Stimulated activated effector memory CD8-positive, alpha-beta T cell treated with anti-CD3 and anti-CD28 coated beads, Interleukin-12 subunit alpha, Interleukin-12 subunit beta, amount 100 ng/mL, for 72 hours (primary cell): ENCODE results near the gene PGD.
"Not testable (repeated sequence)": the region's sequence is repeated elsewhere in the genome, so short reads cannot be mapped to it uniquely, and the experiment has no call there.

ENCODE experiments used
- ATAC-seq: fragments of 150-1000 bp; cut with Tn5 transposase; 2 replicates; pipeline ENCODE4 v1.10.0; 2021
- DNase-seq, 2 donors: peaks; one replicate each; pipeline ENCODE4 v3.0.0; 2021 to 2022; ENCODE audit warnings: low spot score in 2 of 2
- H3K27ac Mint-ChIP-seq: one replicate; pipeline ENCODE4 v1.8.0; 2022; ENCODE audit warnings: mild to moderate bottlenecking, mixed read lengths
- H3K36me3 Mint-ChIP-seq: one replicate; pipeline ENCODE4 v1.8.0; 2022; ENCODE audit warnings: mild to moderate bottlenecking, mixed read lengths
- H3K4me1 Mint-ChIP-seq: one replicate; pipeline ENCODE4 v1.8.0; 2022; ENCODE audit warnings: mixed read lengths
- H3K4me3 Mint-ChIP-seq: one replicate; pipeline ENCODE4 v1.8.0; 2022; ENCODE audit warnings: mild to moderate bottlenecking, mixed read lengths
- H3K9me3 Mint-ChIP-seq: one replicate; pipeline ENCODE4 v1.8.0; 2022; ENCODE audit warnings: mixed read lengths

Gene PGD

GRCh38 chr1:10419351-10419750 is 20.5 kb downstream of the PGD start:
- no peak for DNase-seq
- Mint-ChIP-seq H3K36me3 (peaks cover 71% of the 10 kb centered on the region), H3K4me3 (no peak overlapping the region), H3K4me1 (peaks cover 6% of the 10 kb centered on the region), H3K27ac (peak overlapping the region; percentile 71), H3K9me3 (no peaks in the 10 kb centered on the region)
- no peak for ATAC-seq

- Mint-ChIP-seq H3K9me3 (no peaks in the 10 kb centered on the region), H3K27ac (no peak overlapping the region), H3K4me1 (no peaks in the 10 kb centered on the region), H3K4me3 (no peak overlapping the region), H3K36me3 (peaks cover 49% of the 10 kb centered on the region)
- ATAC-seq (no peak), DNase-seq (no peak)
Measured at GRCh38 chr1:10421637-10422036, 22.8 kb downstream of the PGD start.

- no peak for ATAC-seq
Measured at GRCh38 chr1:10424034-10424433, 25.2 kb downstream of the PGD start.

GRCh38 chr1:10424651-10425050 is 25.8 kb downstream of the PGD start:
- Mint-ChIP-seq H3K9me3 (no peaks in the 10 kb centered on the region), H3K4me1 (peaks cover under 1% of the 10 kb centered on the region), H3K36me3 (peaks cover 19% of the 10 kb centered on the region), H3K27ac (no peak overlapping the region), H3K4me3 (no peak overlapping the region)
- ATAC-seq: no peak
- no peak for DNase-seq

More at GRCh38 chr1:10424034-10424433, 25.2 kb downstream of the PGD start:
- peaks cover 25% of the 10 kb centered on the region for H3K36me3 Mint-ChIP-seq
- no peaks in the 10 kb centered on the region for H3K4me1 Mint-ChIP-seq
- no peak overlapping the region for H3K4me3 Mint-ChIP-seq
- no peaks in the 10 kb centered on the region for H3K9me3 Mint-ChIP-seq
- no peak for DNase-seq
- no peak overlapping the region for H3K27ac Mint-ChIP-seq

GRCh38 chr1:10425826-10426534 is 27.1 kb downstream of the PGD start:
- ATAC-seq: not testable (repeated sequence)
- H3K36me3 Mint-ChIP-seq: peaks cover 18% of the 10 kb centered on the region

GRCh38 chr1:10426535-10426848 is 27.6 kb downstream of the PGD start:
- DNase-seq, H3K9me3 Mint-ChIP-seq, H3K4me3 Mint-ChIP-seq, H3K4me1 Mint-ChIP-seq, ATAC-seq, H3K27ac Mint-ChIP-seq: not testable (repeated sequence)
- peaks cover 18% of the 10 kb centered on the region for H3K36me3 Mint-ChIP-seq

More at GRCh38 chr1:10425826-10426534, 27.1 kb downstream of the PGD start:
- not testable (repeated sequence) for DNase-seq, H3K9me3 Mint-ChIP-seq, H3K27ac Mint-ChIP-seq, H3K4me1 Mint-ChIP-seq, H3K4me3 Mint-ChIP-seq

GRCh38 chr1:10428984-10429383 is 30.1 kb downstream of the PGD start:
- ATAC-seq (no peak), DNase-seq (no peak)
- H3K36me3 Mint-ChIP-seq: peaks cover 19% of the 10 kb centered on the region
- H3K4me3 Mint-ChIP-seq: peak overlapping the region; percentile 81
- no peaks in the 10 kb centered on the region for H3K9me3 Mint-ChIP-seq
- peaks cover 7% of the 10 kb centered on the region for H3K4me1 Mint-ChIP-seq
- no peak overlapping the region for H3K27ac Mint-ChIP-seq

- H3K9me3 Mint-ChIP-seq: no peaks in the 10 kb centered on the region
Measured at GRCh38 chr1:10429868-10430215, 31.0 kb downstream of the PGD start.

GRCh38 chr1:10430216-10431069 is 31.6 kb downstream of the PGD start, which contains the start of gene CENPS:
Gene CENPS (plus strand): TSS chr1:10430433. CDS start chr1:10430518, 85 bp downstream.
- H3K9me3 Mint-ChIP-seq: no peaks in the 10 kb centered on the region
- peaks cover 19% of the 10 kb centered on the region for H3K36me3 Mint-ChIP-seq
- peak; percentile 94 to 95 for DNase-seq

More at GRCh38 chr1:10429868-10430215, 31.0 kb downstream of the PGD start:
- Mint-ChIP-seq H3K27ac (peak overlapping the region; percentile 88), H3K36me3 (peaks cover 19% of the 10 kb centered on the region), H3K4me3 (peak overlapping the region; percentile 81), H3K4me1 (peaks cover 7% of the 10 kb centered on the region)
- DNase-seq (no peak), ATAC-seq (peak; percentile 37)

GRCh38 chr1:10431070-10431730 is 32.3 kb downstream of the PGD start:
- peak; percentile 1 for ATAC-seq
- H3K4me3 Mint-ChIP-seq: peak overlapping the region; percentile 81
- peaks cover 19% of the 10 kb centered on the region for H3K36me3 Mint-ChIP-seq
- no peak for DNase-seq
- peak overlapping the region; percentile 88 for H3K27ac Mint-ChIP-seq
- no peaks in the 10 kb centered on the region for H3K9me3 Mint-ChIP-seq
- peaks cover 7% of the 10 kb centered on the region for H3K4me1 Mint-ChIP-seq

More at GRCh38 chr1:10430216-10431069, 31.6 kb downstream of the PGD start, which contains the start of gene CENPS:
- Mint-ChIP-seq H3K4me3 (peak within 1 kb of the TSS; percentile 81), H3K27ac (peak within 1 kb of the TSS; percentile 88), H3K4me1 (peaks cover 7% of the 10 kb centered on the region)
- peak; percentile 86 for ATAC-seq

- H3K9me3 Mint-ChIP-seq: no peaks in the 10 kb centered on the region
- ATAC-seq: no peak
- no peak overlapping the region for H3K27ac Mint-ChIP-seq
Measured at GRCh38 chr1:10432910-10433700, 34.2 kb downstream of the PGD start.

GRCh38 chr1:10433790-10434189 is 34.9 kb downstream of the PGD start:
- Mint-ChIP-seq H3K4me1 (peaks cover 7% of the 10 kb centered on the region), H3K27ac (no peak overlapping the region), H3K36me3 (peaks cover 19% of the 10 kb centered on the region), H3K9me3 (no peaks in the 10 kb centered on the region), H3K4me3 (no peak overlapping the region)
- DNase-seq: no peak
- ATAC-seq: no peak

More at GRCh38 chr1:10432910-10433700, 34.2 kb downstream of the PGD start:
- peaks cover 7% of the 10 kb centered on the region for H3K4me1 Mint-ChIP-seq
- H3K36me3 Mint-ChIP-seq: peaks cover 19% of the 10 kb centered on the region
- no peak for DNase-seq
- no peak overlapping the region for H3K4me3 Mint-ChIP-seq

GRCh38 chr1:10434590-10434989 is 35.7 kb downstream of the PGD start:
- Mint-ChIP-seq H3K27ac (no peak overlapping the region), H3K4me3 (no peak overlapping the region), H3K9me3 (no peaks in the 10 kb centered on the region), H3K4me1 (peaks cover 7% of the 10 kb centered on the region), H3K36me3 (peaks cover 19% of the 10 kb centered on the region)
- ATAC-seq (no peak), DNase-seq (no peak)

- Mint-ChIP-seq H3K27ac (no peak overlapping the region), H3K4me1 (no peaks in the 10 kb centered on the region), H3K4me3 (no peak overlapping the region), H3K36me3 (no peaks in the 10 kb centered on the region), H3K9me3 (no peaks in the 10 kb centered on the region)
- DNase-seq (no peak), ATAC-seq (no peak)
Measured at GRCh38 chr1:10437052-10437451, 38.2 kb downstream of the PGD start.
